GM04503 (cell line): ENCODE measurements around the gene ABCA10.
"Not testable (repeated sequence)": the region's sequence is repeated elsewhere in the genome, so short reads cannot be mapped to it uniquely, and the experiment has no call there.

Experiments used
- DNase-seq: peaks from one replicate; pipeline ENCODE4 v3.0.0-alpha.2; 2012; ENCODE audit warnings: low read depth

ABCA10 gene

GRCh38 chr17:69230939-69231338 lies 2.3 kb upstream of the ABCA10 start:
- no peak for DNase-seq

- DNase-seq = no peak
Observed at GRCh38 chr17:69228018-69228417, 606 bp downstream of the ABCA10 start.

- DNase-seq = no peak
Observed at GRCh38 chr17:69227541-69227940, 1.1 kb downstream of the ABCA10 start.

- DNase-seq = no peak
Observed at GRCh38 chr17:69223809-69224208, 4.8 kb downstream of the ABCA10 start.

- no peak for DNase-seq
Observed at GRCh38 chr17:69222707-69223258, 5.8 kb downstream of the ABCA10 start.

GRCh38 chr17:69220098-69220497 lies 8.5 kb downstream of the ABCA10 start:
- no peak for DNase-seq

- no peak for DNase-seq
Observed at GRCh38 chr17:69218986-69219385, 9.6 kb downstream of the ABCA10 start.

GRCh38 chr17:69213059-69213813 lies 15.4 kb downstream of the ABCA10 start:
- no peak for DNase-seq

GRCh38 chr17:69208640-69209039 lies 20.0 kb downstream of the ABCA10 start:
- no peak for DNase-seq

GRCh38 chr17:69207151-69207550 lies 21.5 kb downstream of the ABCA10 start:
- DNase-seq = no peak

- DNase-seq = no peak
Observed at GRCh38 chr17:69198238-69198637, 30.4 kb downstream of the ABCA10 start.

- DNase-seq = not testable (repeated sequence)
Observed at GRCh38 chr17:69196105-69196653, 32.4 kb downstream of the ABCA10 start.

GRCh38 chr17:69192754-69193153 lies 35.9 kb downstream of the ABCA10 start:
- DNase-seq = no peak

GRCh38 chr17:69188796-69189195 lies 39.8 kb downstream of the ABCA10 start:
- DNase-seq = no peak

- DNase-seq = no peak
Observed at GRCh38 chr17:69188064-69188463, 40.6 kb downstream of the ABCA10 start.

- DNase-seq = no peak
Observed at GRCh38 chr17:69187294-69187693, 41.3 kb downstream of the ABCA10 start.

- peak; percentile 4 for DNase-seq
Observed at GRCh38 chr17:69179227-69179952, 49.2 kb downstream of the ABCA10 start.

- no peak for DNase-seq
Observed at GRCh38 chr17:69176457-69176795, 52.2 kb downstream of the ABCA10 start.

- peak; percentile 26 for DNase-seq
Observed at GRCh38 chr17:69175625-69176456, 52.8 kb downstream of the ABCA10 start.

- no peak for DNase-seq
Observed at GRCh38 chr17:69175262-69175624, 53.4 kb downstream of the ABCA10 start.

- DNase-seq = no peak
Observed at GRCh38 chr17:69173118-69173517, 55.5 kb downstream of the ABCA10 start.

GRCh38 chr17:69170377-69170776 lies 58.2 kb downstream of the ABCA10 start:
- no peak for DNase-seq
